ENCODE measurements around the gene DYNC1LI1. TPM values are rescaled to one million over a fixed set of nuclear protein-coding genes. Genes with fewer than 3 reads are reported as not detected.

The DYNC1LI1 gene
- total RNA-seq, 2 experiments from 2014 or later, result 34.7 to 36.1 TPM

- peak overlapping the region; percentile 90 for H3K4me3 Mint-ChIP-seq
- DNase-seq, result no peak
- H3K27me3 Mint-ChIP-seq, result no peaks in the 10 kb centered on the region
- no peak overlapping the region for H3K27ac Mint-ChIP-seq
- H3K4me1 Mint-ChIP-seq, result peaks cover 26% of the 10 kb centered on the region
- H3K9me3 Mint-ChIP-seq, result no peaks in the 10 kb centered on the region
- peaks cover 14% of the 10 kb centered on the region for H3K36me3 Mint-ChIP-seq
These were observed 1.7 kb downstream of the DYNC1LI1 start for GRCh38 chr3:32568953-32569352.

- Mint-ChIP-seq H3K27ac (no peak overlapping the region), H3K27me3 (no peaks in the 10 kb centered on the region), H3K36me3 (peaks cover 29% of the 10 kb centered on the region), H3K4me1 (peaks cover 17% of the 10 kb centered on the region), H3K4me3 (no peak overlapping the region), H3K9me3 (no peaks in the 10 kb centered on the region)
- DNase-seq, result no peak
These were observed 6.5 kb downstream of the DYNC1LI1 start for GRCh38 chr3:32564195-32564594.

GRCh38 chr3:32562640-32563039 is 8.0 kb downstream of the DYNC1LI1 start:
- peaks cover 29% of the 10 kb centered on the region for H3K36me3 Mint-ChIP-seq
- no peak overlapping the region for H3K27ac Mint-ChIP-seq
- H3K4me1 Mint-ChIP-seq, result peaks cover 10% of the 10 kb centered on the region
- DNase-seq, result no peak
- no peaks in the 10 kb centered on the region for H3K9me3 Mint-ChIP-seq
- H3K4me3 Mint-ChIP-seq, result no peak overlapping the region
- H3K27me3 Mint-ChIP-seq, result no peaks in the 10 kb centered on the region

- peaks cover 24% of the 10 kb centered on the region for H3K4me1 Mint-ChIP-seq
- DNase-seq, result no peak
- peaks cover 9% of the 10 kb centered on the region for H3K36me3 Mint-ChIP-seq
- H3K4me3 Mint-ChIP-seq, result no peak overlapping the region
- no peak overlapping the region for H3K27ac Mint-ChIP-seq
- H3K9me3 Mint-ChIP-seq, result no peaks in the 10 kb centered on the region
- H3K27me3 Mint-ChIP-seq, result no peaks in the 10 kb centered on the region
These were observed 12.9 kb downstream of the DYNC1LI1 start for GRCh38 chr3:32557640-32558352.

- H3K27ac Mint-ChIP-seq, result no peak overlapping the region
- H3K27me3 Mint-ChIP-seq, result no peaks in the 10 kb centered on the region
- no peak overlapping the region for H3K4me3 Mint-ChIP-seq
- H3K36me3 Mint-ChIP-seq, result peaks cover 5% of the 10 kb centered on the region
- no peak for DNase-seq
- peaks cover 31% of the 10 kb centered on the region for H3K4me1 Mint-ChIP-seq
- H3K9me3 Mint-ChIP-seq, result no peaks in the 10 kb centered on the region
These were observed 14.3 kb downstream of the DYNC1LI1 start for GRCh38 chr3:32556332-32556731.

GRCh38 chr3:32553973-32554372 is 16.7 kb downstream of the DYNC1LI1 start:
- H3K27me3 Mint-ChIP-seq, result no peaks in the 10 kb centered on the region
- no peak for DNase-seq
- H3K9me3 Mint-ChIP-seq, result no peaks in the 10 kb centered on the region
- no peak overlapping the region for H3K27ac Mint-ChIP-seq
- H3K4me3 Mint-ChIP-seq, result no peak overlapping the region
- H3K36me3 Mint-ChIP-seq, result peaks cover 2% of the 10 kb centered on the region
- peaks cover 37% of the 10 kb centered on the region for H3K4me1 Mint-ChIP-seq

GRCh38 chr3:32553459-32553858 is 17.2 kb downstream of the DYNC1LI1 start:
- Mint-ChIP-seq H3K36me3 (peaks cover 2% of the 10 kb centered on the region), H3K27me3 (no peaks in the 10 kb centered on the region), H3K27ac (no peak overlapping the region), H3K4me3 (no peak overlapping the region), H3K9me3 (no peaks in the 10 kb centered on the region), H3K4me1 (peaks cover 37% of the 10 kb centered on the region)
- DNase-seq, result no peak

- Mint-ChIP-seq H3K27me3 (no peaks in the 10 kb centered on the region), H3K4me3 (no peak overlapping the region), H3K9me3 (no peaks in the 10 kb centered on the region), H3K36me3 (peaks cover 2% of the 10 kb centered on the region), H3K4me1 (peaks cover 37% of the 10 kb centered on the region), H3K27ac (no peak overlapping the region)
- DNase-seq, result no peak
These were observed 18.6 kb downstream of the DYNC1LI1 start for GRCh38 chr3:32552013-32552412.

GRCh38 chr3:32551496-32551895 is 19.2 kb downstream of the DYNC1LI1 start:
- H3K27ac Mint-ChIP-seq, result no peak overlapping the region
- H3K27me3 Mint-ChIP-seq, result no peaks in the 10 kb centered on the region
- no peak overlapping the region for H3K4me3 Mint-ChIP-seq
- no peaks in the 10 kb centered on the region for H3K9me3 Mint-ChIP-seq
- peaks cover 2% of the 10 kb centered on the region for H3K36me3 Mint-ChIP-seq
- H3K4me1 Mint-ChIP-seq, result peaks cover 33% of the 10 kb centered on the region
- no peak for DNase-seq

GRCh38 chr3:32551087-32551486 is 19.6 kb downstream of the DYNC1LI1 start:
- H3K4me1 Mint-ChIP-seq, result peaks cover 29% of the 10 kb centered on the region
- H3K27ac Mint-ChIP-seq, result no peak overlapping the region
- DNase-seq, result no peak
- peaks cover 2% of the 10 kb centered on the region for H3K36me3 Mint-ChIP-seq
- no peak overlapping the region for H3K4me3 Mint-ChIP-seq
- no peaks in the 10 kb centered on the region for H3K27me3 Mint-ChIP-seq
- H3K9me3 Mint-ChIP-seq, result no peaks in the 10 kb centered on the region

- H3K36me3 Mint-ChIP-seq, result peaks cover 2% of the 10 kb centered on the region
- no peak overlapping the region for H3K4me3 Mint-ChIP-seq
- peaks cover 10% of the 10 kb centered on the region for H3K4me1 Mint-ChIP-seq
- H3K9me3 Mint-ChIP-seq, result no peaks in the 10 kb centered on the region
- no peak overlapping the region for H3K27ac Mint-ChIP-seq
- DNase-seq, result no peak
- H3K27me3 Mint-ChIP-seq, result no peaks in the 10 kb centered on the region
These were observed 25.4 kb downstream of the DYNC1LI1 start for GRCh38 chr3:32545305-32545704.

GRCh38 chr3:32544894-32545293 is 25.8 kb downstream of the DYNC1LI1 start:
- H3K36me3 Mint-ChIP-seq, result peaks cover 2% of the 10 kb centered on the region
- DNase-seq, result no peak

GRCh38 chr3:32542807-32543206 is 27.9 kb downstream of the DYNC1LI1 start:
- no peak overlapping the region for H3K27ac Mint-ChIP-seq
- no peaks in the 10 kb centered on the region for H3K27me3 Mint-ChIP-seq
- peaks cover 6% of the 10 kb centered on the region for H3K36me3 Mint-ChIP-seq
- peaks cover 10% of the 10 kb centered on the region for H3K4me1 Mint-ChIP-seq
- no peak overlapping the region for H3K4me3 Mint-ChIP-seq
- no peaks in the 10 kb centered on the region for H3K9me3 Mint-ChIP-seq
- DNase-seq, result no peak

More at GRCh38 chr3:32544894-32545293, 25.8 kb downstream of the DYNC1LI1 start:
- Mint-ChIP-seq H3K27ac (peak overlapping the region; percentile 35), H3K9me3 (no peaks in the 10 kb centered on the region), H3K27me3 (no peaks in the 10 kb centered on the region), H3K4me3 (no peak overlapping the region), H3K4me1 (peaks cover 10% of the 10 kb centered on the region)

GRCh38 chr3:32540899-32541298 is 29.8 kb downstream of the DYNC1LI1 start:
- H3K9me3 Mint-ChIP-seq, result no peaks in the 10 kb centered on the region
- H3K4me3 Mint-ChIP-seq, result no peak overlapping the region
- H3K36me3 Mint-ChIP-seq, result peaks cover 9% of the 10 kb centered on the region
- H3K27ac Mint-ChIP-seq, result no peak overlapping the region
- peaks cover 10% of the 10 kb centered on the region for H3K4me1 Mint-ChIP-seq
- DNase-seq, result no peak
- no peaks in the 10 kb centered on the region for H3K27me3 Mint-ChIP-seq

- Mint-ChIP-seq H3K4me1 (peaks cover 7% of the 10 kb centered on the region), H3K4me3 (no peak overlapping the region), H3K36me3 (peaks cover 21% of the 10 kb centered on the region), H3K27me3 (no peaks in the 10 kb centered on the region), H3K27ac (no peak overlapping the region), H3K9me3 (no peaks in the 10 kb centered on the region)
- no peak for DNase-seq
These were observed 38.2 kb downstream of the DYNC1LI1 start for GRCh38 chr3:32532434-32532833.

- H3K9me3 Mint-ChIP-seq, result no peaks in the 10 kb centered on the region
- no peak for DNase-seq
- peaks cover 27% of the 10 kb centered on the region for H3K36me3 Mint-ChIP-seq
- peak overlapping the region; percentile 62 for H3K27ac Mint-ChIP-seq
- peaks cover 7% of the 10 kb centered on the region for H3K4me1 Mint-ChIP-seq
- no peaks in the 10 kb centered on the region for H3K27me3 Mint-ChIP-seq
- H3K4me3 Mint-ChIP-seq, result no peak overlapping the region
These were observed 39.5 kb downstream of the DYNC1LI1 start for GRCh38 chr3:32531010-32531647.
